Keratinocyte (primary cell): ENCODE data around the gene DIP2C. TPM values are rescaled to one million over a fixed set of nuclear protein-coding genes. Genes with fewer than 3 reads are reported as not detected.
"Not testable (repeated sequence)": the region's sequence is repeated elsewhere in the genome, so short reads cannot be mapped to it uniquely, and the experiment has no call there.

Source experiments
- DNase-seq: peaks from one replicate; pipeline ENCODE4 v3.0.0-alpha.2; 2011; ENCODE audit warnings: low read depth, missing footprints, low spot score
- FAIRE-seq: peaks from 2 replicates; lab custom pipeline; 2011; peaks lifted over from hg19 to GRCh38; lab: Jason Lieb, UNC
- H2AFZ ChIP-seq: 2 replicates; pipeline ENCODE4 v1.6.0; 2012; ENCODE audit warnings: low read length, control low read depth, inconsistent platforms; ENCODE audit not compliant: control insufficient read depth
- H3K27ac ChIP-seq: 2 replicates; pipeline ENCODE4 v1.5.1; 2011; ENCODE audit warnings: low read length; ENCODE audit not compliant: control insufficient read depth, insufficient read depth
- H3K27me3 ChIP-seq: 3 replicates; pipeline ENCODE4 v1.6.0; 2011; ENCODE audit warnings: low read length; ENCODE audit not compliant: control insufficient read depth, insufficient read depth; ENCODE audit errors: extremely low read depth
- H3K36me3 ChIP-seq, 2 experiments: 2 replicates in 1 of 2; 3 replicates in 1 of 2; pipeline ENCODE4 v1.5.1; 2011; ENCODE audit warnings: low read length in 2 of 2, mild to moderate bottlenecking in 1 of 2; ENCODE audit not compliant: control insufficient read depth in 2 of 2, insufficient read depth in 2 of 2; ENCODE audit errors: extremely low read depth in 1 of 2
- H3K4me1 ChIP-seq: 3 replicates; pipeline ENCODE4 v1.5.1; 2011; ENCODE audit warnings: low read length; ENCODE audit not compliant: control insufficient read depth, insufficient read depth; ENCODE audit errors: extremely low read depth
- H3K4me2 ChIP-seq: 3 replicates; pipeline ENCODE4 v1.6.0; 2011; ENCODE audit warnings: low read depth, low read length; ENCODE audit not compliant: control insufficient read depth, insufficient read depth; ENCODE audit errors: extremely low read depth
- H3K4me3 ChIP-seq, 3 experiments: fragments of 200-600 bp in 1 of 3; sonication (generic) in 1 of 3; 2 replicates in 2 of 3; 3 replicates in 1 of 3; pipeline ENCODE4 v1.5.1; 2011 to 2016; ENCODE audit warnings: low read length in 3 of 3, mild to moderate bottlenecking in 3 of 3, control low read depth in 2 of 3, inconsistent platforms in 1 of 3, low read depth in 1 of 3, mixed read lengths in 1 of 3, mixed run types in 1 of 3, moderate library complexity in 1 of 3; ENCODE audit not compliant: control insufficient read depth in 2 of 3, insufficient read depth in 2 of 3; ENCODE audit errors: extremely low read depth in 1 of 3
- H3K79me2 ChIP-seq: 2 replicates; pipeline ENCODE4 v1.6.0; 2012; ENCODE audit warnings: low read length; ENCODE audit not compliant: control insufficient read depth, insufficient read depth
- H3K9ac ChIP-seq: 3 replicates; pipeline ENCODE4 v1.6.0; 2011; ENCODE audit warnings: low read length; ENCODE audit not compliant: control insufficient read depth, insufficient read depth; ENCODE audit errors: extremely low read depth
- H3K9me1 ChIP-seq: 3 replicates; pipeline ENCODE4 v1.6.0; 2011; ENCODE audit warnings: low read length; ENCODE audit not compliant: control insufficient read depth, insufficient read depth; ENCODE audit errors: extremely low read depth
- H3K9me3 ChIP-seq: 2 replicates; pipeline ENCODE4 v1.5.1; 2012; ENCODE audit warnings: low read depth, low read length; ENCODE audit not compliant: control insufficient read depth
- H4K20me1 ChIP-seq: 3 replicates; pipeline ENCODE4 v1.6.0; 2011; ENCODE audit warnings: low read length; ENCODE audit not compliant: control insufficient read depth, insufficient read depth; ENCODE audit errors: extremely low read depth
- CTCF ChIP-seq, 3 experiments: IDR thresholded peaks in 1 of 3; conservative IDR thresholded peaks in 1 of 3; optimal IDR thresholded peaks in 1 of 3; 2 replicates in 2 of 3; 3 replicates in 1 of 3; pipeline versions ENCODE3 to v1.5.1; 2011; ENCODE audit warnings: low read length in 3 of 3, mild to moderate bottlenecking in 3 of 3, moderate library complexity in 2 of 3, control low read depth in 1 of 3, inconsistent platforms in 1 of 3; ENCODE audit not compliant: insufficient read depth in 2 of 3; ENCODE audit errors: extremely low read depth in 1 of 3
- EZH2 ChIP-seq: IDR thresholded peaks from one replicate; pipeline ENCODE4 v1.6.1; 2012; ENCODE audit warnings: inconsistent platforms, mild to moderate bottlenecking, low read length, moderate library complexity
- dilution Hi-C: fragments of 300-500 bp; cut with MboI; formaldehyde crosslinking; loops from one replicate; pipeline ENCODE4 v1.7.0; 2020; ENCODE audit warnings: low sequenced_read_pairs; ENCODE audit not compliant: extremely low pct_ligation_motif_present
- polyA plus RNA-seq, 5 experiments: library from polyadenylated mRNA; depleted of rRNA in 3 of 5; stranded (reverse) in 3 of 5; stranded (forward) in 1 of 5; unstranded in 1 of 5; fragments of >200 nt; gene quantifications; 1 replicate in 1 of 5; 2 replicates in 3 of 5; 3 replicates in 1 of 5; pipeline versions ENCODE4 v1.2.1 to v1.2.3, GENCODE V29; 2011 to 2012; ENCODE audit warnings: missing spikeins in 2 of 5, low read depth in 1 of 5, low replicate concordance in 1 of 5

The DIP2C gene
- polyA plus RNA-seq, 1 donor (not counting 4 experiments of a cell fraction or from before 2014, with no cell fraction given), result 1.3 TPM

GRCh38 chr10:533186-533585 lies 156.3 kb downstream of the DIP2C start:
- H3K27me3 ChIP-seq, result no peaks in the 10 kb centered on the region
- H3K27ac ChIP-seq, result no peak overlapping the region
- H3K4me3 ChIP-seq, result no peak overlapping the region
- FAIRE-seq (no peak), DNase-seq (no peak)
- H3K36me3 ChIP-seq, result no peaks in the 10 kb centered on the region
- TF ChIP-seq CTCF (optimal IDR thresholded peaks at IDR 0.05 in 1 of 3, IDR thresholded peaks at IDR 0.05 in 1 of 3, conservative IDR thresholded peaks at IDR 0.05 in 1 of 3; ENCODE audit: extremely low read depth in 1 of 3, insufficient read depth in 2 of 3, low read length in 3 of 3) (no peak), EZH2 (no peak)
- no peaks in the 10 kb centered on the region for H3K9me3 ChIP-seq
- no peaks in the 10 kb centered on the region for H3K9me1 ChIP-seq
- no peaks in the 10 kb centered on the region for H3K4me1 ChIP-seq
- no peak overlapping the region for H3K4me2 ChIP-seq
- H3K9ac ChIP-seq, result no peak overlapping the region
- no peaks in the 10 kb centered on the region for H3K79me2 ChIP-seq
- no peak overlapping the region for H2AFZ ChIP-seq
- H4K20me1 ChIP-seq, result no peaks in the 10 kb centered on the region
- dilution Hi-C loops, result no loop called here

GRCh38 chr10:532331-532730 lies 157.1 kb downstream of the DIP2C start:
- H3K27ac ChIP-seq, H2AFZ ChIP-seq, H3K27me3 ChIP-seq, H3K36me3 ChIP-seq, H3K4me3 ChIP-seq, H3K9me1 ChIP-seq, H3K9me3 ChIP-seq, H3K79me2 ChIP-seq, H3K9ac ChIP-seq, H3K4me2 ChIP-seq, dilution Hi-C loops, FAIRE-seq, H3K4me1 ChIP-seq, H4K20me1 ChIP-seq, DNase-seq: not testable (repeated sequence)

- Histone ChIP-seq H3K4me1 (no peaks in the 10 kb centered on the region), H3K27ac (no peak overlapping the region), H3K9me3 (no peaks in the 10 kb centered on the region), H3K79me2 (no peaks in the 10 kb centered on the region), H2AFZ (no peak overlapping the region), H3K4me3 (no peak overlapping the region), H3K9ac (no peak overlapping the region), H3K9me1 (no peaks in the 10 kb centered on the region), H3K36me3 (no peaks in the 10 kb centered on the region), H3K4me2 (no peak overlapping the region), H3K27me3 (no peaks in the 10 kb centered on the region), H4K20me1 (no peaks in the 10 kb centered on the region)
- no peak for TF ChIP-seq EZH2
- no peak for TF ChIP-seq CTCF (optimal IDR thresholded peaks at IDR 0.05 in 1 of 3, IDR thresholded peaks at IDR 0.05 in 1 of 3, conservative IDR thresholded peaks at IDR 0.05 in 1 of 3; ENCODE audit: extremely low read depth in 1 of 3, insufficient read depth in 2 of 3, low read length in 3 of 3)
- dilution Hi-C loops, result no loop called here
- DNase-seq, result no peak
- no peak for FAIRE-seq
Measured at GRCh38 chr10:531541-531940, 157.9 kb downstream of the DIP2C start.
